Measurements from ENCODE around the gene SRBD1. TPM values are rescaled to one million over a fixed set of nuclear protein-coding genes. Genes with fewer than 3 reads are reported as not detected.

Gene SRBD1
- total and polyA plus RNA-seq, 2 experiments from 2014 or later = 27.4 to 46.3 TPM

DNA sequence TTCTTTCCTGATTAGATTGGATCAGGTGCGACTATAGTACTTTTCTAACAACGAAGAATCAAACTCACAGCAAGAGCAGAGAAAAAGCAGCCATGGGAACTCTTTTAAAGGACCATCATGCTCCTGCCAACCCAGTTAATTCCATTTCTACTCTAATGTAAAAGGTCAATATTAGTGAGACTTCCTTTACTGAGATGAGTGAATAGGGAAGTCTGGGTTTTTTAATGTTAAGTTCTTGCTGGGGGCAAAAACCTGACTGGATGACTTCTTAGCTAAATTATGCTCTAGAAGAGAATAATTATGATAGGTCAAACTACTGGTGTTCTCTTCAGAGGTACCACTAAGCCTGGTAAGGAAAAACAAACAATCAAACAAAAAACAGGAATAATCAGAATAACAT, 8.4 kb downstream of the SRBD1 start:
- H3K27me3 Mint-ChIP-seq (ENCODE audit: insufficient read depth, low read depth, poor library complexity) = no peaks in the 10 kb centered on the region
- H3K4me1 Mint-ChIP-seq = peaks cover 4% of the 10 kb centered on the region; the same call in 1 of the 3 replicates
- Histone ChIP-seq H3K27me3 (ENCODE audit: insufficient read depth) (no peaks in the 10 kb centered on the region), H3K27ac (ENCODE audit: low read depth) (no peak overlapping the region), H3K9me2 (ENCODE audit: insufficient read depth) (no peaks in the 10 kb centered on the region), H3K4me1 (ENCODE audit: insufficient read depth) (no peaks in the 10 kb centered on the region), H2AFZ (no peak overlapping the region), H3K79me2 (replicated peaks; ENCODE audit: insufficient read depth) (peaks cover 32% of the 10 kb centered on the region), H3K4me2 (no peak overlapping the region), H3F3A (replicated peaks; ENCODE audit: low read depth) (no peaks in the 10 kb centered on the region), H3K36me3 (ENCODE audit: insufficient read depth) (peaks cover 29% of the 10 kb centered on the region), H3K4me3 (no peak overlapping the region), H4K20me1 (replicated peaks; ENCODE audit: insufficient read depth) (0 out of 2 replicates have a peak, but pooled peaks cover 3% of the 10 kb centered on the region)
- H3K36me3 Mint-ChIP-seq (ENCODE audit: low read depth) = peaks cover 50% of the 10 kb centered on the region
- DNase-seq (ENCODE audit: low spot score) (no peak), ATAC-seq (no peak)
- H3K27ac Mint-ChIP-seq = no peak overlapping the region
- no peak overlapping the region for H3K4me3 Mint-ChIP-seq
- no peak for TF ChIP-seq POLR2AphosphoS5 (IDR thresholded peaks at IDR 0.05; ENCODE audit: low read depth)
- TF ChIP-seq EZH2 (IDR thresholded peaks at IDR 0.05; ENCODE audit: low read depth, unreplicated experiment) = no peak
- no peaks in the 10 kb centered on the region for H3K9me3 Mint-ChIP-seq

DNA sequence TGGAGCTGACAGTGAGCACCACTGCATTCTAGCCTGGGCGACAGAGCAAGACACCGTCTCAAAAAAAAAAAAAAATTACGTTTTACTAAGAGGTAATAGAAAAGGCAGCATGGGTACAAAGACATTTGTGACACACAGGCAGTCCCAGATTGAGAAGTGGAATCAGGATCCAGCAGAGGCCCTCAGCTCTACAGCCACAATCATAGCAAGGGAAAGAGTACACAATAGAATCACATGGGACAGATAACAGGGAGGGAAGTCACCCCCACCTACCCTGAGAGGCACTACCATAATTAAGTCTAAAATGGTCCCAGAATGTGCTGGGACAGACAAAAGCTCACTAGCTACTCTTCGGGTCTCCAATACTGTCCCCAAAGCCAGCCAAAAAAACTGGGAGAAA, 12.5 kb downstream of the SRBD1 start:
- H3K4me1 ChIP-seq (ENCODE audit: insufficient read depth) = no peaks in the 10 kb centered on the region
- H3K9me2 ChIP-seq (ENCODE audit: insufficient read depth) = no peaks in the 10 kb centered on the region
- no peaks in the 10 kb centered on the region for H3K4me1 Mint-ChIP-seq
- H3K36me3 Mint-ChIP-seq (ENCODE audit: low read depth) = peaks cover 37% of the 10 kb centered on the region
- no peak overlapping the region for H3K4me3 ChIP-seq
- no peak overlapping the region for H2AFZ ChIP-seq
- H3K9me3 Mint-ChIP-seq = no peaks in the 10 kb centered on the region
- no peak for DNase-seq (ENCODE audit: low spot score)
- no peak for ATAC-seq
- H3K36me3 ChIP-seq (ENCODE audit: insufficient read depth) = peaks cover 26% of the 10 kb centered on the region
- no peak overlapping the region for H3K4me3 Mint-ChIP-seq
- peaks cover 33% of the 10 kb centered on the region for H3K79me2 ChIP-seq (replicated peaks; ENCODE audit: insufficient read depth)
- H3K27ac ChIP-seq (ENCODE audit: low read depth) = no peak overlapping the region
- H3F3A ChIP-seq (replicated peaks; ENCODE audit: low read depth) = no peaks in the 10 kb centered on the region
- no peak overlapping the region for H3K27ac Mint-ChIP-seq
- peaks cover 1% of the 10 kb centered on the region for H3K27me3 Mint-ChIP-seq (ENCODE audit: insufficient read depth, low read depth, poor library complexity)
- no peak overlapping the region for H3K4me2 ChIP-seq
- H4K20me1 ChIP-seq (replicated peaks; ENCODE audit: insufficient read depth) = 0 out of 2 replicates have a peak, but pooled peaks cover 3% of the 10 kb centered on the region
- no peaks in the 10 kb centered on the region for H3K27me3 ChIP-seq (ENCODE audit: insufficient read depth)
- TF ChIP-seq EZH2phosphoT487 (IDR thresholded peaks at IDR 0.05; ENCODE audit: unreplicated experiment) (no peak), STAT1 (IDR thresholded peaks at IDR 0.05; ENCODE audit: unreplicated experiment) (no peak), ZNF331 (CRISPR knock-in tag; IDR thresholded peaks at IDR 0.05; ENCODE audit: low read depth) (no peak), POLR2AphosphoS5 (IDR thresholded peaks at IDR 0.05; ENCODE audit: low read depth) (no peak), EZH2 (IDR thresholded peaks at IDR 0.05; ENCODE audit: low read depth, unreplicated experiment) (no peak)
- TF ChIP-seq, protein P1, sequence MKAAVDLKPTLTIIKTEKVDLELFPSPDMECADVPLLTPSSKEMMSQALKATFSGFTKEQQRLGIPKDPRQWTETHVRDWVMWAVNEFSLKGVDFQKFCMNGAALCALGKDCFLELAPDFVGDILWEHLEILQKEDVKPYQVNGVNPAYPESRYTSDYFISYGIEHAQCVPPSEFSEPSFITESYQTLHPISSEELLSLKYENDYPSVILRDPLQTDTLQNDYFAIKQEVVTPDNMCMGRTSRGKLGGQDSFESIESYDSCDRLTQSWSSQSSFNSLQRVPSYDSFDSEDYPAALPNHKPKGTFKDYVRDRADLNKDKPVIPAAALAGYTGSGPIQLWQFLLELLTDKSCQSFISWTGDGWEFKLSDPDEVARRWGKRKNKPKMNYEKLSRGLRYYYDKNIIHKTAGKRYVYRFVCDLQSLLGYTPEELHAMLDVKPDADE (IDR thresholded peaks at IDR 0.05) = no peak
- TF ChIP-seq, protein P2, sequence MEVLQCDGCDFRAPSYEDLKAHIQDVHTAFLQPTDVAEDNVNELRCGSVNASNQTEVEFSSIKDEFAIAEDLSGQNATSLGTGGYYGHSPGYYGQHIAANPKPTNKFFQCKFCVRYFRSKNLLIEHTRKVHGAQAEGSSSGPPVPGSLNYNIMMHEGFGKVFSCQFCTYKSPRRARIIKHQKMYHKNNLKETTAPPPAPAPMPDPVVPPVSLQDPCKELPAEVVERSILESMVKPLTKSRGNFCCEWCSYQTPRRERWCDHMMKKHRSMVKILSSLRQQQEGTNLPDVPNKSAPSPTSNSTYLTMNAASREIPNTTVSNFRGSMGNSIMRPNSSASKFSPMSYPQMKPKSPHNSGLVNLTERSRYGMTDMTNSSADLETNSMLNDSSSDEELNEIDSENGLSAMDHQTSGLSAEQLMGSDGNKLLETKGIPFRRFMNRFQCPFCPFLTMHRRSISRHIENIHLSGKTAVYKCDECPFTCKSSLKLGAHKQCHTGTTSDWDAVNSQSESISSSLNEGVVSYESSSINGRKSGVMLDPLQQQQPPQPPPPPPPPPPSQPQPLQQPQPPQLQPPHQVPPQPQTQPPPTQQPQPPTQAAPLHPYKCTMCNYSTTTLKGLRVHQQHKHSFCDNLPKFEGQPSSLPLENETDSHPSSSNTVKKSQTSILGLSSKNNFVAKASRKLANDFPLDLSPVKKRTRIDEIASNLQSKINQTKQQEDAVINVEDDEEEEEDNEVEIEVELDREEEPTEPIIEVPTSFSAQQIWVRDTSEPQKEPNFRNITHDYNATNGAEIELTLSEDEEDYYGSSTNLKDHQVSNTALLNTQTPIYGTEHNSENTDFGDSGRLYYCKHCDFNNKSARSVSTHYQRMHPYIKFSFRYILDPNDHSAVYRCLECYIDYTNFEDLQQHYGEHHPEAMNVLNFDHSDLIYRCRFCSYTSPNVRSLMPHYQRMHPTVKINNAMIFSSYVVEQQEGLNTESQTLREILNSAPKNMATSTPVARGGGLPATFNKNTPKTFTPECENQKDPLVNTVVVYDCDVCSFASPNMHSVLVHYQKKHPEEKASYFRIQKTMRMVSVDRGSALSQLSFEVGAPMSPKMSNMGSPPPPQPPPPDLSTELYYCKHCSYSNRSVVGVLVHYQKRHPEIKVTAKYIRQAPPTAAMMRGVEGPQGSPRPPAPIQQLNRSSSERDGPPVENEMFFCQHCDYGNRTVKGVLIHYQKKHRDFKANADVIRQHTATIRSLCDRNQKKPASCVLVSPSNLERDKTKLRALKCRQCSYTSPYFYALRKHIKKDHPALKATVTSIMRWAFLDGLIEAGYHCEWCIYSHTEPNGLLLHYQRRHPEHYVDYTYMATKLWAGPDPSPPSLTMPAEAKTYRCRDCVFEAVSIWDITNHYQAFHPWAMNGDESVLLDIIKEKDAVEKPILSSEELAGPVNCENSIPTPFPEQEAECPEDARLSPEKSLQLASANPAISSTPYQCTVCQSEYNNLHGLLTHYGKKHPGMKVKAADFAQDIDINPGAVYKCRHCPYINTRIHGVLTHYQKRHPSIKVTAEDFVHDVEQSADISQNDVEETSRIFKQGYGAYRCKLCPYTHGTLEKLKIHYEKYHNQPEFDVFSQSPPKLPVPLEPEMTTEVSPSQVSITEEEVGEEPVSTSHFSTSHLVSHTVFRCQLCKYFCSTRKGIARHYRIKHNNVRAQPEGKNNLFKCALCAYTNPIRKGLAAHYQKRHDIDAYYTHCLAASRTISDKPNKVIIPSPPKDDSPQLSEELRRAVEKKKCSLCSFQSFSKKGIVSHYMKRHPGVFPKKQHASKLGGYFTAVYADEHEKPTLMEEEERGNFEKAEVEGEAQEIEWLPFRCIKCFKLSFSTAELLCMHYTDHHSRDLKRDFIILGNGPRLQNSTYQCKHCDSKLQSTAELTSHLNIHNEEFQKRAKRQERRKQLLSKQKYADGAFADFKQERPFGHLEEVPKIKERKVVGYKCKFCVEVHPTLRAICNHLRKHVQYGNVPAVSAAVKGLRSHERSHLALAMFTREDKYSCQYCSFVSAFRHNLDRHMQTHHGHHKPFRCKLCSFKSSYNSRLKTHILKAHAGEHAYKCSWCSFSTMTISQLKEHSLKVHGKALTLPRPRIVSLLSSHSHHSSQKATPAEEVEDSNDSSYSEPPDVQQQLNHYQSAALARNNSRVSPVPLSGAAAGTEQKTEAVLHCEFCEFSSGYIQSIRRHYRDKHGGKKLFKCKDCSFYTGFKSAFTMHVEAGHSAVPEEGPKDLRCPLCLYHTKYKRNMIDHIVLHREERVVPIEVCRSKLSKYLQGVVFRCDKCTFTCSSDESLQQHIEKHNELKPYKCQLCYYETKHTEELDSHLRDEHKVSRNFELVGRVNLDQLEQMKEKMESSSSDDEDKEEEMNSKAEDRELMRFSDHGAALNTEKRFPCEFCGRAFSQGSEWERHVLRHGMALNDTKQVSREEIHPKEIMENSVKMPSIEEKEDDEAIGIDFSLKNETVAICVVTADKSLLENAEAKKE (CRISPR knock-in tag; IDR thresholded peaks at IDR 0.05) = no peak
- TF ChIP-seq, protein P3, sequence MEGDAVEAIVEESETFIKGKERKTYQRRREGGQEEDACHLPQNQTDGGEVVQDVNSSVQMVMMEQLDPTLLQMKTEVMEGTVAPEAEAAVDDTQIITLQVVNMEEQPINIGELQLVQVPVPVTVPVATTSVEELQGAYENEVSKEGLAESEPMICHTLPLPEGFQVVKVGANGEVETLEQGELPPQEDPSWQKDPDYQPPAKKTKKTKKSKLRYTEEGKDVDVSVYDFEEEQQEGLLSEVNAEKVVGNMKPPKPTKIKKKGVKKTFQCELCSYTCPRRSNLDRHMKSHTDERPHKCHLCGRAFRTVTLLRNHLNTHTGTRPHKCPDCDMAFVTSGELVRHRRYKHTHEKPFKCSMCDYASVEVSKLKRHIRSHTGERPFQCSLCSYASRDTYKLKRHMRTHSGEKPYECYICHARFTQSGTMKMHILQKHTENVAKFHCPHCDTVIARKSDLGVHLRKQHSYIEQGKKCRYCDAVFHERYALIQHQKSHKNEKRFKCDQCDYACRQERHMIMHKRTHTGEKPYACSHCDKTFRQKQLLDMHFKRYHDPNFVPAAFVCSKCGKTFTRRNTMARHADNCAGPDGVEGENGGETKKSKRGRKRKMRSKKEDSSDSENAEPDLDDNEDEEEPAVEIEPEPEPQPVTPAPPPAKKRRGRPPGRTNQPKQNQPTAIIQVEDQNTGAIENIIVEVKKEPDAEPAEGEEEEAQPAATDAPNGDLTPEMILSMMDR (conservative IDR thresholded peaks at IDR 0.05; ENCODE audit: low read depth in 2 of 2) = no peak
- TF ChIP-seq, protein P4, sequence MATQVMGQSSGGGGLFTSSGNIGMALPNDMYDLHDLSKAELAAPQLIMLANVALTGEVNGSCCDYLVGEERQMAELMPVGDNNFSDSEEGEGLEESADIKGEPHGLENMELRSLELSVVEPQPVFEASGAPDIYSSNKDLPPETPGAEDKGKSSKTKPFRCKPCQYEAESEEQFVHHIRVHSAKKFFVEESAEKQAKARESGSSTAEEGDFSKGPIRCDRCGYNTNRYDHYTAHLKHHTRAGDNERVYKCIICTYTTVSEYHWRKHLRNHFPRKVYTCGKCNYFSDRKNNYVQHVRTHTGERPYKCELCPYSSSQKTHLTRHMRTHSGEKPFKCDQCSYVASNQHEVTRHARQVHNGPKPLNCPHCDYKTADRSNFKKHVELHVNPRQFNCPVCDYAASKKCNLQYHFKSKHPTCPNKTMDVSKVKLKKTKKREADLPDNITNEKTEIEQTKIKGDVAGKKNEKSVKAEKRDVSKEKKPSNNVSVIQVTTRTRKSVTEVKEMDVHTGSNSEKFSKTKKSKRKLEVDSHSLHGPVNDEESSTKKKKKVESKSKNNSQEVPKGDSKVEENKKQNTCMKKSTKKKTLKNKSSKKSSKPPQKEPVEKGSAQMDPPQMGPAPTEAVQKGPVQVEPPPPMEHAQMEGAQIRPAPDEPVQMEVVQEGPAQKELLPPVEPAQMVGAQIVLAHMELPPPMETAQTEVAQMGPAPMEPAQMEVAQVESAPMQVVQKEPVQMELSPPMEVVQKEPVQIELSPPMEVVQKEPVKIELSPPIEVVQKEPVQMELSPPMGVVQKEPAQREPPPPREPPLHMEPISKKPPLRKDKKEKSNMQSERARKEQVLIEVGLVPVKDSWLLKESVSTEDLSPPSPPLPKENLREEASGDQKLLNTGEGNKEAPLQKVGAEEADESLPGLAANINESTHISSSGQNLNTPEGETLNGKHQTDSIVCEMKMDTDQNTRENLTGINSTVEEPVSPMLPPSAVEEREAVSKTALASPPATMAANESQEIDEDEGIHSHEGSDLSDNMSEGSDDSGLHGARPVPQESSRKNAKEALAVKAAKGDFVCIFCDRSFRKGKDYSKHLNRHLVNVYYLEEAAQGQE (IDR thresholded peaks at IDR 0.05; ENCODE audit: unreplicated experiment) = no peak
